HL-60/S4 (cell line): ENCODE results near the gene CTNNA3.

Experiments
- in situ Hi-C: fragments of 300-500 bp; cut with MboI; formaldehyde crosslinking; loops from 2 replicates; pipeline ENCODE4 v1.14.3; 2022; ENCODE audit warnings: low sequenced_read_pairs

The CTNNA3 gene

GRCh38 chr10:67666416-67667034, 29.5 kb downstream of the CTNNA3 start:
- in situ Hi-C loops = no loop called here

- in situ Hi-C loops = no loop called here
Observed at GRCh38 chr10:67665491-67665890, 30.5 kb downstream of the CTNNA3 start.

- in situ Hi-C loops = no loop called here
Observed at GRCh38 chr10:67664942-67665341, 31.1 kb downstream of the CTNNA3 start.

- in situ Hi-C loops = no loop called here
Observed at GRCh38 chr10:67663449-67664087, 32.4 kb downstream of the CTNNA3 start.

- in situ Hi-C loops = no loop called here
Observed at GRCh38 chr10:67662415-67662814, 33.6 kb downstream of the CTNNA3 start.

- in situ Hi-C loops = no loop called here
Observed at GRCh38 chr10:67659497-67659896, 36.5 kb downstream of the CTNNA3 start.

- in situ Hi-C loops = no loop called here
Observed at GRCh38 chr10:67657775-67658174, 38.2 kb downstream of the CTNNA3 start.

- in situ Hi-C loops = no loop called here
Observed at GRCh38 chr10:67650558-67650957, 45.4 kb downstream of the CTNNA3 start.

GRCh38 chr10:67648613-67649229, 47.3 kb downstream of the CTNNA3 start:
- in situ Hi-C loops = no loop called here

- in situ Hi-C loops = no loop called here
Observed at GRCh38 chr10:67630904-67631303, 65.1 kb downstream of the CTNNA3 start.

GRCh38 chr10:67629461-67629971, 66.5 kb downstream of the CTNNA3 start:
- in situ Hi-C loops = no loop called here

GRCh38 chr10:67622984-67623383, 73.0 kb downstream of the CTNNA3 start:
- in situ Hi-C loops = no loop called here

- in situ Hi-C loops = no loop called here
Observed at GRCh38 chr10:67622511-67622910, 73.5 kb downstream of the CTNNA3 start.

- in situ Hi-C loops = no loop called here
Observed at GRCh38 chr10:67621834-67622233, 74.2 kb downstream of the CTNNA3 start.

- in situ Hi-C loops = no loop called here
Observed at GRCh38 chr10:67618116-67618515, 77.9 kb downstream of the CTNNA3 start.

GRCh38 chr10:67612577-67613537, 83.1 kb downstream of the CTNNA3 start:
- in situ Hi-C loops = no loop called here

GRCh38 chr10:67612176-67612575, 83.8 kb downstream of the CTNNA3 start:
- in situ Hi-C loops = no loop called here

- in situ Hi-C loops = no loop called here
Observed at GRCh38 chr10:67609996-67610793, 85.8 kb downstream of the CTNNA3 start.

- in situ Hi-C loops = no loop called here
Observed at GRCh38 chr10:67608001-67608400, 88.0 kb downstream of the CTNNA3 start.

GRCh38 chr10:67607472-67607871, 88.5 kb downstream of the CTNNA3 start:
- in situ Hi-C loops = no loop called here
